Lung (tissue), 12 donors: ENCODE data around the gene LIN9. TPM values are rescaled to one million over a fixed set of nuclear protein-coding genes. Genes with fewer than 3 reads are reported as not detected.

Experiments used
- ATAC-seq: fragments of 200-7000 bp; cut with Tn5 transposase; one replicate; pipeline ENCODE4 v1.9.1; 2020; ENCODE audit warnings: moderate number of reproducible peaks; ENCODE audit not compliant: insufficient read depth, low FRiP score
- DNase-seq, 3 donors: peaks; one replicate each; pipeline ENCODE4 v3.0.0-alpha.2; 2013 to 2017
- H3K27ac ChIP-seq, 2 donors: one replicate each; pipeline ENCODE4 v1.5.1; 2013; ENCODE audit warnings: mild to moderate bottlenecking in 2 of 2, moderate library complexity in 2 of 2, control low read depth in 1 of 2, inconsistent platforms in 1 of 2, low read depth in 1 of 2, low read length in 1 of 2
- H3K27me3 ChIP-seq, 3 donors: one replicate each; pipeline ENCODE4 v1.5.1; 2013; ENCODE audit warnings: low read length in 2 of 3; ENCODE audit not compliant: control insufficient read depth in 3 of 3, insufficient read depth in 3 of 3
- H3K36me3 ChIP-seq, 4 donors: one replicate each; pipeline ENCODE4 v1.5.1; 2013; ENCODE audit warnings: low read length in 4 of 4, mild to moderate bottlenecking in 1 of 4, moderate library complexity in 1 of 4; ENCODE audit not compliant: control insufficient read depth in 4 of 4, insufficient read depth in 4 of 4
- H3K4me1 ChIP-seq, 5 donors: one replicate each; pipeline ENCODE4 v1.5.1; 2013; ENCODE audit warnings: low read length in 5 of 5, mild to moderate bottlenecking in 2 of 5, moderate library complexity in 1 of 5; ENCODE audit not compliant: control insufficient read depth in 5 of 5, insufficient read depth in 5 of 5
- H3K4me3 ChIP-seq: one replicate; pipeline ENCODE4 v1.5.1; 2013; ENCODE audit warnings: mild to moderate bottlenecking, control low read depth, moderate library complexity
- H3K9ac ChIP-seq, 2 donors: one replicate each; pipeline ENCODE4 v1.5.1; 2013; ENCODE audit warnings: low read length in 2 of 2, control low read depth in 1 of 2; ENCODE audit not compliant: insufficient read depth in 1 of 2
- H3K9me3 ChIP-seq, 4 donors: one replicate each; pipeline ENCODE4 v1.5.1; 2013; ENCODE audit warnings: low read length in 3 of 4, mild to moderate bottlenecking in 1 of 4, moderate library complexity in 1 of 4; ENCODE audit not compliant: control insufficient read depth in 4 of 4, insufficient read depth in 3 of 4
- CTCF ChIP-seq: IDR thresholded peaks from 2 replicates; pipeline ENCODE4 v1.5.1; 2012; ENCODE audit warnings: mild to moderate bottlenecking; ENCODE audit errors: control extremely low read depth, extremely low read depth
- WGBS, 2 donors: extraction: QIAGEN DNeasy Blood & Tissue Kit; methylation state at CpG; one replicate each; pipeline ENCODE4 v1.1.7; 2013; 5-methylcytosine and 5-hydroxymethylcytosine counted together
- polyA plus RNA-seq, 2 donors: library from polyadenylated mRNA; stranded (reverse); fragments of 200-250 nt; gene quantifications; one replicate each; pipeline ENCODE4 v1.2.1, GENCODE V29; 2013
- total RNA-seq, 2 donors: library from RNA; depleted of rRNA in 1 of 2; stranded (reverse); fragments of >200 nt in 1 of 2; gene quantifications; one replicate each; pipeline ENCODE4 v1.2.1, GENCODE V29; 2014 to 2021
- donor health status: control.
- donor health status: control.
- donor health status: Bipolar disorder and iron deficiency.
- donor health status: healthy.
- donor health status: DM: yes; HTN: yes; CAD: no.

The LIN9 gene
- total and polyA plus RNA-seq, 4 donors = 1.4 to 9.7 (median 2.4) TPM

- 3 to 6% methylated on average over 10 to 14 of the region's 14 CpGs for WGBS, 2 donors
- peak in 1 of 3 donors; percentile 24 for DNase-seq
- Histone ChIP-seq H3K4me1 (peaks cover 0 to 17% (median 5%) of the 10 kb centered on the region in 5 donors), H3K27me3 (no peaks in the 10 kb centered on the region), H3K9ac (peak overlapping the region; percentile 61 to 80), H3K27ac (peak overlapping the region; percentile 73 to 90), H3K36me3 (no peaks in the 10 kb centered on the region), H3K4me3 (peak overlapping the region; percentile 88), H3K9me3 (no peaks in the 10 kb centered on the region)
- no peak for ATAC-seq
- TF ChIP-seq CTCF = no peak
Observed at GRCh38 chr1:226308166-226308722, 720 bp downstream of the LIN9 start.

- ATAC-seq (no peak), DNase-seq (no peak)
- no peaks in the 10 kb centered on the region for H3K9me3 ChIP-seq
- WGBS, 2 donors = 94 to 95% methylated on average over 2 of the region's 2 CpGs
- H3K4me3 ChIP-seq = no peak overlapping the region
- no peak overlapping the region for H3K9ac ChIP-seq
- H3K27me3 ChIP-seq = no peaks in the 10 kb centered on the region
- TF ChIP-seq CTCF = no peak
- H3K36me3 ChIP-seq = no peaks in the 10 kb centered on the region
- H3K27ac ChIP-seq = peak overlapping the region in 1 of 2 donors; percentile 64
- peaks cover 0 to 17% (median 8%) of the 10 kb centered on the region in 5 donors for H3K4me1 ChIP-seq
Observed at GRCh38 chr1:226306425-226306824, 2.5 kb downstream of the LIN9 start.

DNA sequence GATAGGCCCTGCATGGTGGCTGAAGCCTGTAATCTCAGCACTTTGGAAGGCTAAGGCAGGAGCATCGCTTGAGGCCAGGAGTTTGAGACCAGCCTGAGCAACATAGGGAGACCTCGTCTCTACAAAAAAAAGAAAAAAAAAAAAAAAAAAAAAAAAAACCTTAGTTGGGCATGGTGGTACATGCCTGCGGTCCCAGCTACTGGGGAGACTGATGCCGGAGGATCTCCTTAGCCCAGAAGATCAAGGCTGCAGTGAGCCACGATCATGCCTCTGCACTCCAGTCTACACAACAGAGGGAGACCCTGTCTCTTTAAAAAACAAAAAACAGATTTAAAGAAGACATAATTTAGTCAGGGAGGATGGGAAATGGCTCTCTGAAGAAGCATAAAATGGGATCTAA is 3.8 kb downstream of the LIN9 start:
- H3K27me3 ChIP-seq = no peaks in the 10 kb centered on the region
- H3K36me3 ChIP-seq = no peaks in the 10 kb centered on the region
- TF ChIP-seq CTCF = no peak
- peaks cover 0 to 13% (median 6%) of the 10 kb centered on the region in 5 donors for H3K4me1 ChIP-seq
- no peak overlapping the region for H3K9ac ChIP-seq
- no peak overlapping the region for H3K4me3 ChIP-seq
- ATAC-seq (no peak), DNase-seq (no peak)
- 92 to 94% methylated on average over 5 of the region's 5 CpGs for WGBS, 2 donors
- H3K27ac ChIP-seq = peak overlapping the region in 1 of 2 donors; percentile 64
- H3K9me3 ChIP-seq = no peaks in the 10 kb centered on the region
